PC-3 (cell line): ENCODE measurements around the gene STRBP. TPM values are rescaled to one million over a fixed set of nuclear protein-coding genes. Genes with fewer than 3 reads are reported as not detected.
"Not testable (repeated sequence)": the region's sequence is repeated elsewhere in the genome, so short reads cannot be mapped to it uniquely, and the experiment has no call there.

ENCODE experiments used
- ATAC-seq: fragments of 200-7000 bp; cut with Tn5 transposase; 2 replicates; pipeline ENCODE4 v1.9.1; 2020; ENCODE audit warnings: mild to moderate bottlenecking, moderate library complexity
- BruUV-seq: library from RNA; stranded (reverse); fragments of 400-500 nt; replicated peaks from 2 replicates; lab custom pipeline; 2021; lab: Mats Ljungman, UMichigan
- CTCF ChIA-PET: fragments of 300-600 bp; sonication (Branson Sonifier 250); formaldehyde crosslinking; loops from one replicate; lab custom pipeline; 2022; ENCODE audit warnings: antibody characterized with exemption; lab: Charles Lee
- POLR2A ChIA-PET: fragments of 300-600 bp; sonication (Branson Sonifier 250); formaldehyde crosslinking; loops from one replicate; lab custom pipeline; 2022; ENCODE audit warnings: antibody characterized with exemption; ENCODE audit not compliant: unreplicated experiment; lab: Charles Lee
- DNase-seq: peaks from one replicate; pipeline ENCODE4 v3.0.0-alpha.2; 2015
- H2AFZ ChIP-seq: fragments of 300-600 bp; sonication (generic); 2 replicates; pipeline ENCODE4 v1.6.0; 2016; ENCODE audit warnings: antibody characterized with exemption, low read length
- H3F3A ChIP-seq: fragments of 300-600 bp; sonication (generic); one replicate; pipeline ENCODE4 v1.6.0; 2017; ENCODE audit warnings: antibody characterized with exemption, low read length, control low read depth, mild to moderate bottlenecking; ENCODE audit not compliant: unreplicated experiment
- H3K27ac ChIP-seq: fragments of 300-600 bp; sonication (generic); 2 replicates; pipeline ENCODE4 v1.5.1; 2016; ENCODE audit warnings: mild to moderate bottlenecking, low read length
- H3K27me3 ChIP-seq: fragments of 300-600 bp; sonication (generic); 2 replicates; pipeline ENCODE4 v1.6.1; 2016; ENCODE audit warnings: low read length, mixed read lengths
- H3K36me3 ChIP-seq: fragments of 300-600 bp; sonication (generic); 2 replicates; pipeline ENCODE4 v1.6.1; 2016; ENCODE audit warnings: low read depth, mixed run types, low read length, mixed read lengths
- H3K4me1 ChIP-seq: fragments of 300-600 bp; sonication (generic); 2 replicates; pipeline ENCODE4 v1.5.1; 2016; ENCODE audit warnings: low read length; ENCODE audit not compliant: insufficient read depth
- H3K4me2 ChIP-seq: fragments of 300-600 bp; sonication (generic); 2 replicates; pipeline ENCODE4 v1.6.0; 2016; ENCODE audit warnings: low read length
- H3K4me3 ChIP-seq: fragments of 300-600 bp; sonication (generic); 2 replicates; pipeline ENCODE4 v1.5.1; 2016; ENCODE audit warnings: mild to moderate bottlenecking, low read length, mixed read lengths
- H3K79me2 ChIP-seq: fragments of 300-600 bp; sonication (generic); 2 replicates; pipeline ENCODE4 v1.6.1; 2017; ENCODE audit warnings: low read length, mixed read lengths
- H3K9ac ChIP-seq: fragments of 300-600 bp; sonication (generic); 2 replicates; pipeline ENCODE4 v1.6.0; 2016; ENCODE audit warnings: mild to moderate bottlenecking, low read length
- H3K9me2 ChIP-seq: fragments of 300-600 bp; sonication (generic); replicated peaks from 2 replicates; pipeline ENCODE4 v1.6.1; 2016; ENCODE audit warnings: mixed run types, low read length, mixed read lengths
- H3K9me3 ChIP-seq: fragments of 300-600 bp; sonication (generic); 2 replicates; pipeline ENCODE4 v1.6.1; 2016; ENCODE audit warnings: low read length, mixed read lengths
- H4K20me1 ChIP-seq: fragments of 300-600 bp; sonication (generic); 2 replicates; pipeline ENCODE4 v1.6.1; 2016; ENCODE audit warnings: low read length, mixed read lengths
- CTCF ChIP-seq: fragments of 300-600 bp; sonication (generic); conservative IDR thresholded peaks from 2 replicates; pipeline ENCODE4 v1.5.1; 2017; ENCODE audit warnings: antibody characterized with exemption, low read depth, mild to moderate bottlenecking, low read length
- EZH2 ChIP-seq: fragments of 300-600 bp; sonication (generic); IDR thresholded peaks from one replicate; pipeline ENCODE4 v1.6.1; 2017; ENCODE audit warnings: antibody characterized with exemption, mild to moderate bottlenecking, low read length; ENCODE audit not compliant: unreplicated experiment
- EZH2phosphoT487 ChIP-seq: fragments of 300-600 bp; sonication (generic); IDR thresholded peaks from 2 replicates; pipeline ENCODE4 v1.6.1; 2018; ENCODE audit warnings: mild to moderate bottlenecking, antibody characterized with exemption, low read length, borderline replicate concordance
- intact Hi-C: fragments of 100-400 bp; cut with micrococcal nuclease; formaldehyde crosslinking; loops from 2 replicates; pipeline ENCODE4 v1.9.0; 2023
- total RNA-seq: library from RNA; depleted of rRNA; stranded (reverse); fragments of >200 nt; gene quantifications from 2 replicates; pipeline ENCODE4 v1.2.3, GENCODE V29; 2014

STRBP gene
- total RNA-seq, 1 experiment from 2014 or later = 19.2 TPM

DNA sequence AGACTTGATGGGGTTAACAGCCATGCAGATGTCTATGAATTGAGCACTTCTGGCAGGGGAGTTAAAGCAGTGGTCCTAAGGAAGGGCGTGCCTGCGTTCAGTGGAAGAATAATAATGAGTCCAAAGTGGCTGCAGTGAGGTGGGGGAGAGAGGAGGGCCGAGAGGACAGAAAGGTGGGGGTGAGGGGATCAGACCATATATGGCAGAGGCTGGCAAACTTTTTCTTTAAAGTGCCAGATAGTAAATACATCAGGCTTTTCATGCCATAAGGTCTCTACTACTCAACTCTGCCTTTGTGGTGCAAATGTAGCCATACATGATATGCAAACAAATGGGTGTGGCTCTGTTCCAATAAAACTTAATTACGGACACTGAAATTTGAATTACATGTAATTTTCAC is 77.1 kb downstream of the STRBP start:
- no peaks in the 10 kb centered on the region for H4K20me1 ChIP-seq
- H3K9ac ChIP-seq = no peak overlapping the region
- H3K4me1 ChIP-seq = no peaks in the 10 kb centered on the region
- TF ChIP-seq CTCF = no peak
- no peak for TF ChIP-seq EZH2phosphoT487
- TF ChIP-seq EZH2 = no peak
- BruUV-seq = no TSS peak
- DNase-seq (no peak), ATAC-seq (no peak)
- POLR2A ChIA-PET = no interaction called here
- no peaks in the 10 kb centered on the region for H3K9me3 ChIP-seq
- H3K36me3 ChIP-seq = no peaks in the 10 kb centered on the region
- H3F3A ChIP-seq = no peaks in the 10 kb centered on the region
- no peak overlapping the region for H2AFZ ChIP-seq
- H3K79me2 ChIP-seq = no peaks in the 10 kb centered on the region
- no peak overlapping the region for H3K27ac ChIP-seq
- intact Hi-C loops = no loop called here
- H3K27me3 ChIP-seq = no peaks in the 10 kb centered on the region
- H3K4me2 ChIP-seq = no peak overlapping the region
- no peaks in the 10 kb centered on the region for H3K9me2 ChIP-seq
- CTCF ChIA-PET = no interaction called here
- no peak overlapping the region for H3K4me3 ChIP-seq

DNA sequence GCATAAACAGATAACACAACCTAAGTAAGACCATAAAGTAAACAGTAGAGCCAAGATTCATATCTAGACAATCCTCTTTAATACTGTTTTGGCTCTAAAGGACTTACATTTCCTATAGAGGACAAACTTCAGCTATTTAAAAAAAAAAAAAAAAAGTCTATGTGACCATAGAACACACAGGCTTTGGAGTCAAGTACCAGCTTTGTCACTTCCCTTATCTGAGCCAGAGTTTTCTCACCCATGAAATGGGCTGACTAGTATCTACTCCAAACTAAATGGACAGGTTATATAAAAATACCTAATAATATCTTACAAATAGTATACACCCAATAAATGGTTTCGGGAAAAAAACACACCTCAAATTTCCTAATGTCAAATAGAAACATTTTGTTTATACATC is 81.3 kb downstream of the STRBP start:
- ATAC-seq (no peak), DNase-seq (no peak)
- Histone ChIP-seq H3K4me1 (no peaks in the 10 kb centered on the region), H3K79me2 (no peaks in the 10 kb centered on the region), H3K9me3 (no peaks in the 10 kb centered on the region), H3K27me3 (no peaks in the 10 kb centered on the region), H2AFZ (no peak overlapping the region), H3K36me3 (no peaks in the 10 kb centered on the region), H3K27ac (no peak overlapping the region), H3K4me3 (no peak overlapping the region), H3K9ac (no peak overlapping the region), H3K9me2 (no peaks in the 10 kb centered on the region), H3K4me2 (no peak overlapping the region), H4K20me1 (no peaks in the 10 kb centered on the region), H3F3A (no peaks in the 10 kb centered on the region)
- no TSS peak for BruUV-seq
- no peak for TF ChIP-seq EZH2phosphoT487
- no peak for TF ChIP-seq EZH2
- TF ChIP-seq CTCF = no peak
- intact Hi-C loops = no loop called here
- CTCF ChIA-PET = no interaction called here
- POLR2A ChIA-PET = no interaction called here

DNA sequence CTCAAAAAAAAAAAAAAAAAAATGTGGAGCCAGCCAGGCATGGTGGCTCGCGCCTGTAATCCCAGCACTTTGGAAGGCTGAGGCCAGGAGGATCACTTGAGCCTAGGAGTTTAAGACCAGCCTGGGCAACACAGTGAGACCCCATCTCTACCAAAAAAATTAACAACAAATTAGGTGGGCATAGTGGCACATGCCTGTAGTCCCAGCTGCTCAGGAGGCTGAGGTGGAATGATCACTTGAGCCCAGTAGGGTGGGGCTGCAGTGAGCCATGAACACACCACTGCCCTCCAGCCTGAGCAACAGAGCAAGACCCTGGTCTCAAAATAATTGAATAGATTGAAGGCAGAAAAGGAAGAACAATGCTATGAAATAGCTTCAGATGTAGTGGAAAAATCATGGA is 82.4 kb downstream of the STRBP start:
- BruUV-seq, CTCF ChIA-PET, H3K9me2 ChIP-seq, H3K79me2 ChIP-seq, ATAC-seq, H3K4me1 ChIP-seq, H3K27ac ChIP-seq, intact Hi-C loops, DNase-seq, POLR2A ChIA-PET, H2AFZ ChIP-seq, H3K36me3 ChIP-seq, H3F3A ChIP-seq, H3K27me3 ChIP-seq, H3K4me3 ChIP-seq, H3K9ac ChIP-seq, H3K4me2 ChIP-seq, H4K20me1 ChIP-seq, H3K9me3 ChIP-seq: not testable (repeated sequence)
